Esophagus squamous epithelium (tissue), 5 donors: Measurements from ENCODE around the gene LDAH. TPM values are rescaled to one million over a fixed set of nuclear protein-coding genes. Genes with fewer than 3 reads are reported as not detected.

ENCODE experiments used
- DNase-seq: peaks from one replicate; lab custom pipeline; 2025; lab: John Stamatoyannopoulos, UW
- H3K27ac ChIP-seq, 4 donors: fragments of 200-600 bp; sonication (generic); one replicate each; pipeline ENCODE4 v1.5.1; 2016 to 2019; ENCODE audit warnings: mild to moderate bottlenecking in 1 of 4
- H3K27me3 ChIP-seq, 4 donors: fragments of 200-600 bp; sonication (generic); 1 replicate in 3 of 4; 2 replicates in 1 of 4; pipeline versions ENCODE4 v1.5.1 to v1.6.0; 2017 to 2021; ENCODE audit warnings: antibody characterized with exemption in 1 of 4
- H3K36me3 ChIP-seq, 3 donors: fragments of 200-600 bp; sonication (generic); one replicate each; pipeline ENCODE4 v1.5.1; 2016 to 2019
- H3K4me1 ChIP-seq, 3 donors: fragments of 200-600 bp; sonication (generic); one replicate each; pipeline ENCODE4 v1.5.1; 2017 to 2019
- H3K4me3 ChIP-seq, 4 donors: fragments of 200-600 bp; sonication (generic); 1 replicate in 3 of 4; 2 replicates in 1 of 4; pipeline ENCODE4 v1.5.1; 2016 to 2019; ENCODE audit warnings: mild to moderate bottlenecking in 2 of 4, moderate library complexity in 1 of 4
- H3K9me3 ChIP-seq, 3 donors: fragments of 200-600 bp; sonication (generic); one replicate each; pipeline ENCODE4 v1.5.1; 2016 to 2019
- POLR2A ChIP-seq, 4 donors: fragments of 450-650 bp; IDR thresholded peaks; one replicate each; pipeline ENCODE4 v1.6.1; 2017; ENCODE audit warnings: antibody characterized with exemption in 4 of 4, mild to moderate bottlenecking in 4 of 4, moderate library complexity in 3 of 4
- WGBS, 2 donors: methylation state at CpG; one replicate each; pipeline ENCODE4 v1.1.5; 2018; 5-methylcytosine and 5-hydroxymethylcytosine counted together
- intact Hi-C: fragments of 100-400 bp; cut with DNase I; formaldehyde crosslinking; loops from one replicate; pipeline ENCODE4 v1.15.0; 2022
- total RNA-seq, 4 donors: library from RNA; depleted of rRNA; stranded (reverse); fragments of >200 nt; gene quantifications; one replicate each; pipeline ENCODE4 v1.1.0, GENCODE V29; 2016
- TF ChIP-seq, protein P1 (sequence below), 6 experiments: fragments of 450-650 bp in 4 of 6; fragments of 200-600 bp in 2 of 6; sonication (generic) in 2 of 6; IDR thresholded peaks; one replicate each; pipeline ENCODE4 v1.5.1; 2016 to 2019; ENCODE audit warnings: antibody characterized with exemption in 6 of 6, mild to moderate bottlenecking in 4 of 6, moderate library complexity in 4 of 6
- donor health status: DM: yes; HTN: yes; CAD: no.

The LDAH gene
- total RNA-seq, 4 donors from 2014 or later: 5.8 to 12.4 (median 8.5) TPM

DNA sequence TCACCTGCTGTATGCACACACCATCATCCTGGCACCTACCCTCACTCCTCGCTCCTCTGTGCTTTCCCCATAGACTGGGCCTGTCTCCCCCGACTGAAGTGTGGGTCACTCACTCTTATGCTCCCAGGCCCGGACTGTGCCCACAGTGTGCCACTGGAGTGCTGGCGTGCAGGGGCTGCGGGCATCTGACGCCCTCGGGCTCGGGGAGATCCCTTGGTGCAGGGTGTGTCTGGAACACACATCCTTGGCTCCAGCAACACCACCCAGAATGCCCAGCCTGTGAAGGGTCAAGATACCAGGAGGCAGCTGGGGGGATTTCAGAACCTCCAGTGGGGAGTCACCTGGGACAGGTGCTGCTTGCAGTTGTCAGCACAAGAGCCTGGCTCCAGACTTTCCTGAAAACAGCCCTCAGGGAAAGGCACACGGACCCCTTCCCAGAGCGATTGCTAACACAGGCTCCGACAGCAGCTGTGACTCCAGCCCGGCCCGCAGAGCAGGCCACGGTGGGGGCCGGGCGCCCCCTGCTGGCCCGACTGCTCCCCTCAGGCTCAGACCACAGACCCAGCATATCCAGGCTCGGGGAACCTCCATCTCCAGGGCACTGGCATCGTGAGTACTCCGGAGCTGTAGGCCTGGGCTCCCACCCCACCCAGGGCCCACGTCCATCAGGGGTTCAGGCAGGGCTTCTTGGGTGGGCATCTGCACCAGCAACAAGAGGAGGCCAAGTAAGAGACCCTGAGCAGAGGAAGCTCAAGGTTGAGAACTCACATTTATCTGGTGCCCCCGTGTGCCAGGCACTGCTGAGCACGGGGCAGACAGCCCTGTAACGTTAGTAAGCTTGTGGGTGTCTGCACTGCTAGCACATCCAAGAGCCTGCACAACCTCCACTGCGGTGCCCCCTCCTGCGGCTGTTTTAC, 180.6 kb downstream of the LDAH start:
- peak overlapping the region; percentile 41 to 86 (median 82) for H3K27ac ChIP-seq
- no peak for DNase-seq
- intact Hi-C loops: loop anchor here (10.0 kb wide), 1 partner anchor 228 kb away; no protein-coding TSS in a partner anchor

DNA sequence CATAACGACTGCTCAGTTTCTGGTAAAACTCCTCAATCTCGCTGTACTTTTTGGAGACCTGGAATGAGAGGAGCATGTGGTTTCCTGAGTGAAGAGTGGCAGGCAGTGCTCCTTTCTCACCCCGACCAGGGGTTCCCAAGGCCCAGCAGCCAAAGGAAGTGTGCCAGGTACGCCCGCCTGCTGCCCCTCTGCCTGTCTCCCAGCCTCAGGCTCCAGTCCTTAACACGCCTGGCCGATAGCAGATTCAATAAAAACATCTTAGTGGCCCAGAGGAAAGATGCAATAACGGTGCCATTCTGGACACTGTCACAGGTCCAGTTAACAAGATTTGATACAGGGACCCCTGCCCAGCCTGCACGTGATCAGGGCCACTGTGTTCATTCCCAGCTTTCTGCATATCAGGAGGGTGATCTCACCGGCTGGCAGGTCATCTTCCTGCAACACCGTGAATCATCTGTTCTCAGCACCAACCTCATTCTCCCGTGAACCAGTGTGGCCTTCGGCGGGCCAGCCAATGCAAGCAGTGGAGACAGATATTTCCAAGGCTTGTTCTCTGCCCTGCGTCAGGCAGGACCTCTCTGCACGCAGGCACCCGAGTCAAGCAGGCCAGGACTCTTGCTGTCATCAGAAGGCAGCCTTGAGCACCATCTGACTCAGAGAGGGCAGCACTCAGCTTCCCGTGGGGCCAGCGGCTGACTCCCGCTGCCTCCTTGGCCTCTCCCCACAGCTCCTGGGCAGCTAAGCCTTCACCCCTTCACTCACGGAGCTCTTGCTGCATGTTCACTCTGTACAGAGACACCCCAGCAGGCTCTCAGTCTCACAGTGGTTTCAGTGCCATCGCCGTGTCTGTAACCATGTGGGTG, 181.5 kb downstream of the LDAH start:
- Histone ChIP-seq H3K9me3 (no peaks in the 10 kb centered on the region), H3K4me3 (no peak overlapping the region), H3K27me3 (no peaks in the 10 kb centered on the region), H3K4me1 (peaks cover 0 to 30% (median 12%) of the 10 kb centered on the region in 3 donors), H3K36me3 (peaks cover 9 to 94% (median 13%) of the 10 kb centered on the region in 3 donors), H3K27ac (peak overlapping the region; percentile 51 to 86 (median 82))
- WGBS, 2 donors: 71 to 76% methylated on average over 10 to 15 of the region's 23 CpGs
- intact Hi-C loops: loop anchor here (10.0 kb wide), 1 partner anchor 227 kb away; no protein-coding TSS in a partner anchor
- DNase-seq: no peak
- no peak for TF ChIP-seq POLR2A (IDR thresholded peaks at IDR 0.05)
- TF ChIP-seq, protein P1, sequence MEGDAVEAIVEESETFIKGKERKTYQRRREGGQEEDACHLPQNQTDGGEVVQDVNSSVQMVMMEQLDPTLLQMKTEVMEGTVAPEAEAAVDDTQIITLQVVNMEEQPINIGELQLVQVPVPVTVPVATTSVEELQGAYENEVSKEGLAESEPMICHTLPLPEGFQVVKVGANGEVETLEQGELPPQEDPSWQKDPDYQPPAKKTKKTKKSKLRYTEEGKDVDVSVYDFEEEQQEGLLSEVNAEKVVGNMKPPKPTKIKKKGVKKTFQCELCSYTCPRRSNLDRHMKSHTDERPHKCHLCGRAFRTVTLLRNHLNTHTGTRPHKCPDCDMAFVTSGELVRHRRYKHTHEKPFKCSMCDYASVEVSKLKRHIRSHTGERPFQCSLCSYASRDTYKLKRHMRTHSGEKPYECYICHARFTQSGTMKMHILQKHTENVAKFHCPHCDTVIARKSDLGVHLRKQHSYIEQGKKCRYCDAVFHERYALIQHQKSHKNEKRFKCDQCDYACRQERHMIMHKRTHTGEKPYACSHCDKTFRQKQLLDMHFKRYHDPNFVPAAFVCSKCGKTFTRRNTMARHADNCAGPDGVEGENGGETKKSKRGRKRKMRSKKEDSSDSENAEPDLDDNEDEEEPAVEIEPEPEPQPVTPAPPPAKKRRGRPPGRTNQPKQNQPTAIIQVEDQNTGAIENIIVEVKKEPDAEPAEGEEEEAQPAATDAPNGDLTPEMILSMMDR (IDR thresholded peaks at IDR 0.05): no peak

More for the DNA sequence above, 180.6 kb downstream of the LDAH start:
- Histone ChIP-seq H3K4me3 (no peak overlapping the region), H3K4me1 (peaks cover 0 to 25% (median 12%) of the 10 kb centered on the region in 3 donors), H3K36me3 (peaks cover 9 to 91% (median 13%) of the 10 kb centered on the region in 3 donors), H3K9me3 (no peaks in the 10 kb centered on the region), H3K27me3 (no peaks in the 10 kb centered on the region)
- WGBS, 2 donors: 33 to 48% methylated on average over 10 to 11 of the region's 26 CpGs
- TF ChIP-seq, protein P1 (IDR thresholded peaks at IDR 0.05): peak; percentile 87 to 95 (median 94)
- TF ChIP-seq POLR2A (IDR thresholded peaks at IDR 0.05): no peak

DNA sequence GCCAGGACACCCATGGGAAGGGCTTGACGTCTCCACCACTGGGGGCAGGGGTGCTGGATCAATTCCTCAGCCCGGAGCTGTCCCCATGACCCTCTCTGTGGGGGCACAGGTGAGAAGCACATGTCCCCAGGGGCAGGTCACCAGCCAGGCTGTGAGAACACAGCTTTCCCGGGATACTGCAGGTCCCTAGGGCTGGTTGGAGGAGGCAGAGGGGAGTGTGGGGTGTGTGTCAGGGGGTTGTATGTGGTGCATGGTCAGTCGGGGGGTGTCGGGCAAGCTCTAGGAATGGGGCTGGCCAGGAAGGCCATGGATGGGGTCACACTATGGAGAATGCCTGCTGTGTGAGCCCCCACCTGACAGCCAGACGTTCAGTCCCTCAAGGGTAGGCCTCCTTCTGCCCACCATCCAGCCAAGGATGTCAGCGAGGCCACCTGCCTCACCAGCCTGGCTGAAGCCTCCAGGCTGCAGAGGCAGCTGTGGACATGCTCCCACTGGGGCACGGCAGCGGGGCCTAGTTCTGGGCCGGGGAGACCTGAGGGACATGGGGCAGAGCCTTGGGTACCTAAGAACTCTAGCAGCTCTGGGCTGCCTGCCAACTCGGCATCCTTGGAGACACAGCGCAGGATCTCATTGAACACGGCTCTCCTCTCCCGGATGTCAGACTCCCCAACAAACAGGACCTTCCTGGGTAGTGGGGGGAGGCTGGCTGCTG, 182.3 kb downstream of the LDAH start:
- peak overlapping the region; percentile 51 to 86 (median 82) for H3K27ac ChIP-seq
- H3K4me3 ChIP-seq: no peak overlapping the region
- no peak for TF ChIP-seq POLR2A (IDR thresholded peaks at IDR 0.05)
- TF ChIP-seq, protein P1 (IDR thresholded peaks at IDR 0.05): no peak
- no peaks in the 10 kb centered on the region for H3K27me3 ChIP-seq
- peaks cover 1 to 38% (median 17%) of the 10 kb centered on the region in 3 donors for H3K4me1 ChIP-seq
- no peak for DNase-seq
- intact Hi-C loops: loop anchor here (10.0 kb wide), 1 partner anchor 226 kb away; no protein-coding TSS in a partner anchor
- WGBS, 2 donors: 76 to 81% methylated on average over 6 of the region's 14 CpGs
- H3K9me3 ChIP-seq: no peaks in the 10 kb centered on the region
- peaks cover 9 to 92% (median 12%) of the 10 kb centered on the region in 3 donors for H3K36me3 ChIP-seq

DNA sequence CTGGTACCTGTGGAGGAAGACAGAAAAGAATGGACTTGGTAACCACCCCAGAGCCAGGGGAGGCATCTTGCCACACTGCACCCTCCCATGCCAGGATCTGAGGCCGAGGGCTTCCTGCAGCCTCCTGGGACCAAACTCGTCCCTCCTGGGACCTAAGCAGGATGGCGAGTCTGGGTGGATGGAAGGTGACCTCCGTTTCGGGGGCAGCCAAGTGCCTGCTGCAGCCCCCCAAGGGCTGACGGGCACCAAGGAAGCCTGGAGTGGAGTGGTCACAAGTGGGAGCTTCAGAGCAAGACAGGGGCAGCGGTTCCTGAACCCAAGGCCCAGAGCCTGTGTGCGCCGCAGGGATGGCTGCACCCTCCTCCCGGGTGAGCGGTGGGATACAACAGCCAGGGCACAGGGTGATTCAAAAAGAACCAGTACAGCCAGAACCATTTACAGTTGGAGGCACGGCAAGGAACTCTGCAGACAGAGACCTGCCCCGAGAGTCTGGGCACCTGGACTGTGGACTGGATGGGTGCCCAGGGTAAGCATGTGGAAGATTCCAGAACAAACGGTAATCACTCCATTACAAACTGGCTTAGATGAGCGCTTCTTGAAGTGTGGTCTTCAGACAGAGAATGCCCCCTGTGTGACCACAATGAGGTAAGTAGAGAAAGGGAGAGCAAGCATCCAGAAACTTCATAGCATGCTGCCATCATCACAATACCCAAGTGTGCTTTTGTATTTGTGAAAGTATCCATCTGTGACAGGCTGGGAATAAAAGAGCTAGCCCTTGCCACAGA, 184.1 kb downstream of the LDAH start:
- peaks cover 11 to 55% (median 31%) of the 10 kb centered on the region in 3 donors for H3K4me1 ChIP-seq
- H3K36me3 ChIP-seq: peaks cover 3 to 74% (median 9%) of the 10 kb centered on the region in 3 donors
- 67 to 79% methylated on average over 4 to 7 of the region's 15 CpGs for WGBS, 2 donors

More for the DNA sequence above, 184.1 kb downstream of the LDAH start:
- Histone ChIP-seq H3K9me3 (no peaks in the 10 kb centered on the region), H3K4me3 (no peak overlapping the region), H3K27me3 (no peaks in the 10 kb centered on the region), H3K27ac (peak overlapping the region; percentile 67 to 86 (median 82))
- intact Hi-C loops: loop anchor here (5.0 kb wide), 1 partner anchor 197 kb away; no protein-coding TSS in a partner anchor
- TF ChIP-seq POLR2A (IDR thresholded peaks at IDR 0.05): no peak
- TF ChIP-seq, protein P1 (IDR thresholded peaks at IDR 0.05): no peak
- DNase-seq: no peak
